Stimulated activated CD8-positive, alpha-beta memory T cell treated with anti-CD3 and anti-CD28 coated beads, Interleukin-4, amount 100 ng/mL, for 24 hours (primary cell): Measurements from ENCODE around the gene MARCO.

Experiments used
- DNase-seq: peaks from one replicate; pipeline ENCODE4 v3.0.0-alpha.2; 2020; ENCODE audit warnings: low read depth

Gene MARCO

DNA sequence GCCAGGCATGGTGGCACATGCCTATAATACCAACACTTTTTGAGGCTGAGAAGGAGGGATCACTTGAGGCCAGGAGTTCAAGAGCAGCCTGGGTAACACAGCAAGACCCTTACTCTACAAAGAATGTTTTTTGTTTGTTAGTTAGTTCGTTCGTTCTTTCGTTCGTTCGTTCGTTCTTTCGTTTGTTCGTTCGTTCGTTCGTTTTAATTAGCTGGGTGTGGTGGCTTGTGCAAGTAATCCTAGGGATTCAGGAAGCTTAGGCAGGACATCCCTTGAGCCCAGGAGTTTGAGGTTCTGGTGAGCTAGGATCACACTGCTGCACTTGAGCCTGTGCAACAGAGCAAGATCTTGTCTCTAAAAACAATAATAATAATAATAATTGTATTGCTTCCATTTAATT, 98.7 kb downstream of the MARCO start:
- no peak for DNase-seq
